DOHH2 (cell line): ENCODE data around the gene FAM184A.

Source experiments
- H3F3A ChIP-seq: fragments of 200-600 bp; sonication (generic), shearing (Covaris generic); 2 replicates; pipeline ENCODE4 v1.6.0; 2016; ENCODE audit warnings: antibody characterized with exemption, mild to moderate bottlenecking; ENCODE audit not compliant: control insufficient read depth, insufficient read depth
- H3K27ac ChIP-seq: fragments of 200-600 bp; sonication (generic); 2 replicates; pipeline ENCODE4 v1.5.1; 2014; ENCODE audit warnings: low read depth, mild to moderate bottlenecking, low read length, moderate library complexity
- H3K27me3 ChIP-seq: fragments of 200-600 bp; sonication (generic); 2 replicates; pipeline ENCODE4 v1.6.1; 2014; ENCODE audit warnings: mild to moderate bottlenecking, low read length, mixed read lengths; ENCODE audit not compliant: control insufficient read depth
- H3K36me3 ChIP-seq: fragments of 200-600 bp; sonication (generic); 2 replicates; pipeline ENCODE4 v1.6.1; 2014; ENCODE audit warnings: mild to moderate bottlenecking, low read length, moderate library complexity, mixed read lengths; ENCODE audit not compliant: control insufficient read depth
- H3K4me1 ChIP-seq: fragments of 200-600 bp; sonication (generic); 2 replicates; pipeline ENCODE4 v1.6.1; 2014; ENCODE audit warnings: mild to moderate bottlenecking, low read length, mixed read lengths; ENCODE audit not compliant: control insufficient read depth
- H3K4me2 ChIP-seq: fragments of 200-600 bp; sonication (generic); 2 replicates; pipeline ENCODE4 v1.6.0; 2014; ENCODE audit warnings: mild to moderate bottlenecking, low read length, moderate library complexity
- H3K4me3 ChIP-seq: fragments of 200-600 bp; sonication (generic); 2 replicates; pipeline ENCODE4 v1.5.1; 2014; ENCODE audit warnings: mild to moderate bottlenecking, low read length, mixed read lengths
- H3K79me2 ChIP-seq: fragments of 200-600 bp; sonication (generic); 2 replicates; pipeline ENCODE4 v1.6.1; 2014; ENCODE audit warnings: mild to moderate bottlenecking, low read length, mixed read lengths; ENCODE audit not compliant: control insufficient read depth
- H3K9me2 ChIP-seq: fragments of 200-600 bp; sonication (generic); replicated peaks from 2 replicates; pipeline ENCODE4 v1.6.1; 2014; ENCODE audit warnings: mild to moderate bottlenecking, low read length, mixed read lengths; ENCODE audit not compliant: control insufficient read depth
- H3K9me3 ChIP-seq: fragments of 200-600 bp; sonication (generic); 2 replicates; pipeline ENCODE4 v1.6.1; 2014; ENCODE audit warnings: antibody characterized with exemption, low read length, mixed read lengths; ENCODE audit not compliant: control insufficient read depth, insufficient read depth
- H4K20me1 ChIP-seq: fragments of 200-600 bp; sonication (generic); 2 replicates; pipeline ENCODE4 v1.6.0; 2014; ENCODE audit warnings: low read depth, mild to moderate bottlenecking, antibody characterized with exemption, low read length, moderate library complexity; ENCODE audit not compliant: control insufficient read depth, insufficient read depth
- EZH2phosphoT487 ChIP-seq: fragments of 200-600 bp; sonication (generic); IDR thresholded peaks from 2 replicates; pipeline ENCODE4 v1.6.1; 2017; ENCODE audit warnings: borderline replicate concordance, mild to moderate bottlenecking, antibody characterized with exemption, low read length, moderate library complexity, mixed read lengths
- TF ChIP-seq, protein P1 (sequence below): fragments of 200-600 bp; sonication (generic); IDR thresholded peaks from one replicate; pipeline ENCODE4 v1.5.1; 2014; ENCODE audit warnings: antibody characterized with exemption, mild to moderate bottlenecking, low read depth, low read length; ENCODE audit not compliant: poor library complexity, severe bottlenecking

Gene FAM184A

DNA sequence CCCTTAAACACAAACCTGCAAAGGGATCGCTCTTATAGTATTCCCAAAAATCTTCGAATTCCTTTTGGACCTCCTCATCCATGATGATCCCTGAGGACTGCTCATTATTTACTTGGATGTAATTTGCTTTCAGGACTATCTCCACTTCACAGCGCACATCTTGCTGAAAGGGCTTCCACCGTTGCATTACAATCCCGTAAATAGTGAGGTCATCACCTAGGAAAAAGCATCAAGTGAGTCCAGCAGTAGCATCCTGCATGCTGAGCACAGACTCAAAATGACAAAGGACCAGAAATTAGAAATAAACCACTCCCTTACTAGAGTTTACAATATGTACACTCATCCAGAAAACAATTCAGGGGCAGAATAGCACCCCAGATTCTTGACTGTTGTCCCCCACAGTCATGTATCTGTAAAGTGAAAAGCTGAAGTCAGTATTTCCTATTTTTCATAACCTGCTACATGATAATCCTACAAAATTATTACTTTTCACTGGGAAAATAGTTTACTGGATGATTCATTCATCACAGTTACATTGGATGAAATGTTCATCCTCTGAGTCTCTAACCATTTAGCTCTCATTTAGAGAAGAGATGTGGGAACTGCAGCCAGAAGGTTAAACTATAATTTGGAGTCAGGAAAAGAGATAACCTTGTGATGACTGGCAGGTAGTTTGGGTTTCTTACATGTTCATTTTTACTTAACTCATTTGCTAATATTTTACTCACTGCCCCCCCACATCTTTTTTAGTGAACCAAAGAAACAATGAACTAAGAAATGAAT is 160.7 kb downstream of the FAM184A start:
- TF ChIP-seq, protein P1, sequence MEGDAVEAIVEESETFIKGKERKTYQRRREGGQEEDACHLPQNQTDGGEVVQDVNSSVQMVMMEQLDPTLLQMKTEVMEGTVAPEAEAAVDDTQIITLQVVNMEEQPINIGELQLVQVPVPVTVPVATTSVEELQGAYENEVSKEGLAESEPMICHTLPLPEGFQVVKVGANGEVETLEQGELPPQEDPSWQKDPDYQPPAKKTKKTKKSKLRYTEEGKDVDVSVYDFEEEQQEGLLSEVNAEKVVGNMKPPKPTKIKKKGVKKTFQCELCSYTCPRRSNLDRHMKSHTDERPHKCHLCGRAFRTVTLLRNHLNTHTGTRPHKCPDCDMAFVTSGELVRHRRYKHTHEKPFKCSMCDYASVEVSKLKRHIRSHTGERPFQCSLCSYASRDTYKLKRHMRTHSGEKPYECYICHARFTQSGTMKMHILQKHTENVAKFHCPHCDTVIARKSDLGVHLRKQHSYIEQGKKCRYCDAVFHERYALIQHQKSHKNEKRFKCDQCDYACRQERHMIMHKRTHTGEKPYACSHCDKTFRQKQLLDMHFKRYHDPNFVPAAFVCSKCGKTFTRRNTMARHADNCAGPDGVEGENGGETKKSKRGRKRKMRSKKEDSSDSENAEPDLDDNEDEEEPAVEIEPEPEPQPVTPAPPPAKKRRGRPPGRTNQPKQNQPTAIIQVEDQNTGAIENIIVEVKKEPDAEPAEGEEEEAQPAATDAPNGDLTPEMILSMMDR, result no peak
- Histone ChIP-seq H3F3A (no peaks in the 10 kb centered on the region), H3K79me2 (no peaks in the 10 kb centered on the region), H4K20me1 (0 out of 2 replicates have a peak, but pooled peaks cover 2% of the 10 kb centered on the region), H3K9me2 (no peaks in the 10 kb centered on the region), H3K27me3 (no peaks in the 10 kb centered on the region), H3K27ac (no peak overlapping the region), H3K36me3 (peaks cover 86% of the 10 kb centered on the region), H3K4me1 (no peaks in the 10 kb centered on the region), H3K4me2 (no peak overlapping the region), H3K4me3 (no peak overlapping the region), H3K9me3 (no peaks in the 10 kb centered on the region)

DNA sequence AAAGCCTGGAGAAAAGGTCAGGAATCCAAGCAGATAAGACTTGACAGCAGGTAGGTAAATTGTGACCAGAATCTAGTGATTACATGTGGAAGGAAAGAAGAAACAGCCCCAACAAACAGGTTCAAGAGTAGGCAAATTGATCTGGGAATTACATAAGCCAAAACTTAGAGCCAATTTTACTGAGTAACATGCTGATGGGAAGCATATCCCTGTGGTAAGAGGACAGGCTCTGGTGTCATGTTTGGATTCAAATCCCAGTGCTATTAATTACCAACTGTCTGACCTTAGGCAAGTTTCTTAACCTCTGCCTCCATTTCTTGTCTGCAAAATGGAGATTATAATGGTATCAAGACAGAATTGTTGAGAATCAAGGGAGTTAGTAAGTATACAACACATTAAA is 163.9 kb downstream of the FAM184A start:
- H3K4me1 ChIP-seq, result no peaks in the 10 kb centered on the region
- H3K27ac ChIP-seq, result no peak overlapping the region
- TF ChIP-seq, protein P1, result no peak
- no peak for TF ChIP-seq EZH2phosphoT487
- no peaks in the 10 kb centered on the region for H3F3A ChIP-seq
- H3K79me2 ChIP-seq, result no peaks in the 10 kb centered on the region
- H3K4me2 ChIP-seq, result no peak overlapping the region
- peaks cover 80% of the 10 kb centered on the region for H3K36me3 ChIP-seq
- no peaks in the 10 kb centered on the region for H3K9me2 ChIP-seq
- H3K27me3 ChIP-seq, result no peaks in the 10 kb centered on the region
- H3K9me3 ChIP-seq, result no peaks in the 10 kb centered on the region
- 0 out of 2 replicates have a peak, but pooled peaks cover 2% of the 10 kb centered on the region for H4K20me1 ChIP-seq
- no peak overlapping the region for H3K4me3 ChIP-seq

DNA sequence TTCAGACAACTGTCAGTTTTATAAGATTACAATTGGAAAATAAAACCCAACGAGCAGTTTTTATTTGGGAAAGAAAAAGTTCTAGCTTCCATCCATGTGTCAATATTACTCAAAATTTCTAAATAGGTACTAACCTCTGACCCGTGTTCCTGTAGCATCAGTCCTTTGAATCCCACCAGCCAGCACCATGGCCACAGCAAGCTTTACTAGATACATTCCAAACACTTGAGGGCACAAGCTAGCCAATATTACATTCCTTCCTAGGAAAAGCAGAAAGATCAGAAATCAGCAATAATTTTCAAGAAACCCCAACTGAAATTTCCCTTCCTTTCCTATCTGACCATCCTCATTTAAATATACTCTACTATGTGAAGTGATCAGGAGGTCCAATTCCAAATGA is 165.3 kb downstream of the FAM184A start:
- Histone ChIP-seq H3K27ac (no peak overlapping the region), H3K4me2 (no peak overlapping the region), H3K4me3 (no peak overlapping the region), H3K27me3 (no peaks in the 10 kb centered on the region), H3K36me3 (peaks cover 81% of the 10 kb centered on the region), H3K4me1 (no peaks in the 10 kb centered on the region), H3K9me3 (no peaks in the 10 kb centered on the region), H3K9me2 (no peaks in the 10 kb centered on the region), H4K20me1 (no peaks in the 10 kb centered on the region), H3F3A (0 out of 2 replicates have a peak, but pooled peaks cover 4% of the 10 kb centered on the region), H3K79me2 (no peaks in the 10 kb centered on the region)
- TF ChIP-seq, protein P1, result no peak
- TF ChIP-seq EZH2phosphoT487, result no peak
